Muscle of leg (tissue), 11 donors: ENCODE measurements around the gene FYN. TPM values are rescaled to one million over a fixed set of nuclear protein-coding genes. Genes with fewer than 3 reads are reported as not detected.

Source experiments
- DNase-seq: peaks from one replicate; pipeline ENCODE4 v3.0.0; 2013
- H3K27ac ChIP-seq: one replicate; pipeline ENCODE4 v1.5.1; 2013; ENCODE audit warnings: mild to moderate bottlenecking, low read length, control low read depth
- H3K27me3 ChIP-seq: one replicate; pipeline ENCODE4 v1.6.1; 2013; ENCODE audit warnings: low read length; ENCODE audit not compliant: control insufficient read depth, insufficient read depth
- H3K36me3 ChIP-seq: one replicate; pipeline ENCODE4 v1.6.1; 2013; ENCODE audit warnings: low read length; ENCODE audit not compliant: control insufficient read depth, insufficient read depth
- H3K4me1 ChIP-seq: one replicate; pipeline ENCODE4 v1.6.1; 2013; ENCODE audit warnings: low read length; ENCODE audit not compliant: control insufficient read depth, insufficient read depth
- H3K4me3 ChIP-seq: one replicate; pipeline ENCODE4 v1.5.1; 2013; ENCODE audit warnings: low read length, control low read depth
- H3K9me3 ChIP-seq: replicated peaks from 2 replicates; pipeline ENCODE4 v1.6.1; 2013; ENCODE audit warnings: low read depth, low read length; ENCODE audit not compliant: control insufficient read depth
- WGBS: methylation state at CpG from one replicate; pipeline ENCODE4 v1.1.5; 2013; ENCODE audit warnings: missing lambda C conversion rate; ENCODE audit not compliant: insufficient coverage; 5-methylcytosine and 5-hydroxymethylcytosine counted together
- polyA plus RNA-seq, 8 donors: library from polyadenylated mRNA; unstranded; fragments of 120-200 nt; gene quantifications; one replicate each; pipeline versions ENCODE4 v1.2.1 to v1.2.3, GENCODE V29; 2013; ENCODE audit warnings: inconsistent platforms in 1 of 8, low replicate concordance in 1 of 8; ENCODE audit not compliant: insufficient read length in 8 of 8, insufficient read depth in 1 of 8
- total RNA-seq: library from RNA; stranded (reverse); fragments of 120-200 nt; gene quantifications from one replicate; pipeline ENCODE4 v1.2.4, GENCODE V29; 2013

FYN gene
- total and polyA plus RNA-seq, 9 donors: 97.1 to 181 (median 152) TPM

DNA sequence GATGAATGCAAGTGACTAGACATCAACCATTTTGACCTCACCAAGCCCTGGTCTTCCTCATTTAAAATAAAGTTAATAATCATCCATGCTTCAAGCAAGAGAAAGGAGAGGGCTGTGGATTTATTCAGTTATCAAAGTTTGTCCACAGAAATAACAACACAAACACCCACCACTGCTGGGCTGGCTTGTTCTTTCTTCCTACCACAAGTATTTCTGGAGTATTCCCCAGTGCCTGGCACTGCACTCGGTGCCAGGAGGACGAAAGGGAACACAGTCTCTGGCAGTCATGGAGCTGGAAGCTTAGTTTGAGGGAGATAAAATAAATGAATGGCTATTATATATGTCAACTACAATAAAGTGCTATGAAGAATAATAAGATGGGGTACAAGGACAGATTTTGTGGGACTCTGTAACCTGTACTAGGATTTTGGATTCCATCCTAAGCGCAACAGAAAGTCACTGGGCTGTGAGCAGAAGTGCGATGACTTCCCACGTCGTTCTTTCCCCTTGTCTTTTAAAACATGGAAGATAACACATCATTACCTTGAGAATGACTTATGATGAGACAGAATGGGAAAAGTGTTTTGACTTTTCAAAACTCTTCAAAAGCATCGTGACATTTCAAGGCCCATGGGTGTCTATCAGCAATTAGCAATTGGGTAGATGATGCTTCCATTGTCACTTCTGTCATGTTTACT lies 193.1 kb downstream of the FYN start:
- Histone ChIP-seq H3K27ac (no peak overlapping the region), H3K36me3 (peaks cover 53% of the 10 kb centered on the region), H3K4me3 (no peak overlapping the region), H3K27me3 (no peaks in the 10 kb centered on the region), H3K4me1 (peaks cover 17% of the 10 kb centered on the region), H3K9me3 (no peaks in the 10 kb centered on the region)
- WGBS: 100% methylated on average over 5 of the region's 7 CpGs
- no peak for DNase-seq

DNA sequence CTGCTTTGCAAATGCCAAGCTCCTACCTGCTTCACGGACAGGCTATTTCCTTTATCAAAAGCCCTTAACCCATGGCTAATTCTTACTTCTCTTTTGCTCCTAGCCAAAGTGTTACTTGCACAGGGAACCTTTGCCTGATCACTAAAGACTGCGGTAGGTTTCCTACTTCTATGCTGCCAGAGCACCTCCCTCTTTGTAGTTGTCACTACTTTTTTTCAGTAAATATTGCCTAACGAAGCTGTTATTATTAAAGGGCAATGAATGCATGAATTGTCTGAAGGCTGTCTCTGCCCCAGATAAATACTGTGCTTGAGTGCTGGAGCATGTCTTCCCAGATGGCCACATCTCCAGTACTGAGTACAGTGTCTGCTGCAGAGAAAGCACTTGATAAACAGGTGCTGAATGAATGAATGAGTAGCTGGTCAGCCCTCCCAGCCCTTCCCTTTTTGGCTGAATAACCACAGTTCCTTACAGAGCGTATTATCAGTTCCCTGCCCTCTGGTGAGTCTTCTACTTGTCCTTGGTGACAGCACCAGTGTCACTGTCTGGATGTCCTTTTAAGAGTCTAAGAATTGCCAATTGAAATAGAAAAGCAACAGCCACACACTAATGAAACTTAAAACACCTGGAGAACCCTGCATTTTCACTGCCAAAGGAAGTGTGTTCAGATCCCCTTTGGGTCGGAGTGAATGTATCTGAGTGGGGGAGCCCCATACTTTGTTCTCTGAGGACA lies 194.0 kb downstream of the FYN start:
- no peak overlapping the region for H3K4me3 ChIP-seq
- H3K4me1 ChIP-seq: peaks cover 21% of the 10 kb centered on the region
- H3K27me3 ChIP-seq: no peaks in the 10 kb centered on the region
- 88% methylated on average over 2 of the region's 5 CpGs for WGBS
- no peak overlapping the region for H3K27ac ChIP-seq
- no peaks in the 10 kb centered on the region for H3K9me3 ChIP-seq
- no peak for DNase-seq
- H3K36me3 ChIP-seq: peaks cover 50% of the 10 kb centered on the region

DNA sequence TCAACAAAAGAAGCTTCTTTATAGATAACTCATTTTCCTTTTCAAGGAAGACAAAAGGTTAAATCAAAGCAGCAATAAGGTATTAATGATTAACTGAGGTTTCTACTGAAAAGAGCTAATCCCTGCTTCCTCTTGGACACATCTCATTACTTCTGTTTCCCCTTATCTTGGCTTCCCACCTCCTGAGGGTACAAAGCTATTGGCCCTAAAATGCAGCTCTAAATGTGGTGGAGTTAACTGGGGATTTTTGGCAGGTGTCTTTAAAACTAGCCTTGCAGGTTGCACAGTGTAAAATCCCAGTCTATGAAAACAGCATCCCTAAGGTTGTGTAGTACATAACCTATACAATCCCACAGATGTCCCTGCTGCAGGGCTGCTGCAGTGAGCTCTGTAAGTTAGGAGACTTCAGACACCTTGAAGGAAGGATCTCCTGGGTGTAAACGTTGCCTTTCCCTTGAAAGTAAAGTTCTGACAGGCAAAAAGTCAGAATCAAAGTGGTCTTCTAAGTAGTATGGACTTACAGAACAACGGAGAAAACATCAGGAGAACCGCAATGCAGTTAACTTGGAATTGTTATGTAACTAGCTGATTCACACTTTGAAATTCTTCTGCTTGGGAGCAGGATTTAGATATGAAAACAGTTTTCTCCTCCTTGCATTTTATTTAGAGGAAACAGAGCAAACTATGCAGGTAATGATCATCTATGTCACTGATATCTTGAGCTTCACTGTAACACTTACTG lies 195.8 kb downstream of the FYN start:
- H3K9me3 ChIP-seq: no peaks in the 10 kb centered on the region
- WGBS: 0% methylated on average over 1 of the region's 3 CpGs
- H3K36me3 ChIP-seq: peaks cover 58% of the 10 kb centered on the region
- no peak for DNase-seq
- no peak overlapping the region for H3K4me3 ChIP-seq
- no peaks in the 10 kb centered on the region for H3K27me3 ChIP-seq
- peaks cover 26% of the 10 kb centered on the region for H3K4me1 ChIP-seq
- no peak overlapping the region for H3K27ac ChIP-seq

DNA sequence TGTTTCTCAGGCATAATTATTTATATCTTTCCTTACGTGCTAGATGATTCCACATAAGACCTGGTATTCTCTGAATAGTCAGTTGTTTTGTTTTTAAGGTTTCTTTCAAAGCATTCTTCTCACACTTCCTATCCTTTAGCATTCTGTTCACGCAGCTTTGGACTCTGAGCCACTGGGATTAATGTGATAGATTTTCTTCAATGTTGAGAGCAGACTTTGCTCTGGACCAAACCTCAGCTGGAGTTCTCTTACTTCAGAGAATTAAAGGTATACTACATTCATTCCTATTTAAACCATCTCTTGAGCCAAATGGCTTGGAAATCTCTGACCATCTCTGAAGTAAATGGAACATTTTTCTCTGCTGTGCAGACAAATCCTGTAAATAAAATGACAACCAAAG lies 196.9 kb downstream of the FYN start:
- H3K4me1 ChIP-seq: peaks cover 21% of the 10 kb centered on the region
- DNase-seq: peak; percentile 64
- H3K27me3 ChIP-seq: no peaks in the 10 kb centered on the region
- no CpG with 5 or more reads among the region's 2 CpGs for WGBS
- H3K36me3 ChIP-seq: peaks cover 58% of the 10 kb centered on the region
- H3K4me3 ChIP-seq: no peak overlapping the region
- no peaks in the 10 kb centered on the region for H3K9me3 ChIP-seq
- H3K27ac ChIP-seq: no peak overlapping the region

DNA sequence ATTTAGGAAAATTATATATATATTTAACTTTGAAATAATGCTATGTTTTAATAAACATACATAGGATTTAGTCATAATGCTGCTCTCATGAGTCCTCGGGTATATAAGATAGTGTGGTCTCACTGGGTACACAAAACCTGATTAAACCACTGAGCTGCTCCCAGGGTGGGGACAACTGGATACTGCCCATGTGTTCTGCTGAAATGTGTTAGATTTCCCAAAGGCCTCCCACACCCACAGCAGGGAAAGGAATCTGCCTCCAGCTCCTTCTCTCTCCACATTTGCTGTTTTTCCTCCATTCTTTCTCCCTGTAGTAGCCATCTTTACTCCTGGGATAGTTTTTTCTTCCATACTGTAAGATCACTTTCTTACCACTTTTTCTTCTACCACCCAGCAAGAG lies 198.4 kb downstream of the FYN start:
- Histone ChIP-seq H3K9me3 (no peaks in the 10 kb centered on the region), H3K27me3 (no peaks in the 10 kb centered on the region), H3K36me3 (peaks cover 65% of the 10 kb centered on the region), H3K4me1 (peaks cover 21% of the 10 kb centered on the region), H3K4me3 (no peak overlapping the region), H3K27ac (peak overlapping the region; percentile 9)
- DNase-seq: no peak
- WGBS: no CpG with 5 or more reads among the region's 1 CpG

DNA sequence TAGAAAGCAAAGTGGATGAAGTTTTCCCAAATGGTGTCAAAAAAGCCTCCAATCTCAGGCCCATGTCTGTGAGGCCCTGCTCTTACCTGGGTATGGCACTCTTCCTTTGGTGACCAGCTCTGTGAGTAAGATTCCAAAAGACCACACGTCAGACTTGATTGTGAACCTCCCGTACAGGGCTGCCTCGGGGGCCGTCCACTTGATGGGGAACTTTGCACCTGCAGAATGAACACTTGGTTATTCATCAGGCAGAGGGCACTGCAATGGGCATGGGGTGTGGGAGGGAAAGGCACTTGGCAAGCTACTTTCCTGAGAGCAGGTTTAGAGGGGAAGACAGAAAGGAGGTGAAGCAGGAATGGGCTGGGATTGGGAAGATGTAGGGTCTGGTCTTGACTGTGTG lies 198.8 kb downstream of the FYN start:
- Histone ChIP-seq H3K27ac (peak overlapping the region; percentile 76), H3K36me3 (peaks cover 66% of the 10 kb centered on the region)
- 96% methylated on average over 4 of the region's 4 CpGs for WGBS

DNA sequence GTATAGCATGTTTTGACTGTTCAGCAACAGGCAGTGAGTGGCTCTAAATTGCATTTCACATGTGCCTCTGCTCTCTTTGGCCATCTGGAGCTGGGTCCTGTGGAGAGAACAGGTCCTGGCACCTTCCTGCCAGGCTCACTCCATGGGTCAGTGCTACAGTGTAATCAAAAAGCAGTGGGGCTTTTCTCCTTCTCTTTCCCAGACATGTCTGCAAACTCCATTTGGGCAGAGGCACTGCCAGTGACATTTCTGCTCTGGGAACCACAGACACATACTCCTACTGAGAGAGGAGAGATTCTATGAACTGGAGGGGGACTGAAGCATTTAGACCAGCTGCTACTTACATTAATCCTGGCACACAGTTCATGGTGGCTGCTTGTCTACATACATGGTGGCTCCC lies 199.3 kb downstream of the FYN start:
- H3K4me1 ChIP-seq: peaks cover 25% of the 10 kb centered on the region
- peak; percentile 53 for DNase-seq
- H3K27ac ChIP-seq: peak overlapping the region; percentile 76
- no peaks in the 10 kb centered on the region for H3K27me3 ChIP-seq
- no peaks in the 10 kb centered on the region for H3K9me3 ChIP-seq
- no peak overlapping the region for H3K4me3 ChIP-seq
- H3K36me3 ChIP-seq: peaks cover 64% of the 10 kb centered on the region

More for the DNA sequence above, 198.8 kb downstream of the FYN start:
- Histone ChIP-seq H3K9me3 (no peaks in the 10 kb centered on the region), H3K4me1 (peaks cover 24% of the 10 kb centered on the region), H3K27me3 (no peaks in the 10 kb centered on the region), H3K4me3 (no peak overlapping the region)
- no peak for DNase-seq

DNA sequence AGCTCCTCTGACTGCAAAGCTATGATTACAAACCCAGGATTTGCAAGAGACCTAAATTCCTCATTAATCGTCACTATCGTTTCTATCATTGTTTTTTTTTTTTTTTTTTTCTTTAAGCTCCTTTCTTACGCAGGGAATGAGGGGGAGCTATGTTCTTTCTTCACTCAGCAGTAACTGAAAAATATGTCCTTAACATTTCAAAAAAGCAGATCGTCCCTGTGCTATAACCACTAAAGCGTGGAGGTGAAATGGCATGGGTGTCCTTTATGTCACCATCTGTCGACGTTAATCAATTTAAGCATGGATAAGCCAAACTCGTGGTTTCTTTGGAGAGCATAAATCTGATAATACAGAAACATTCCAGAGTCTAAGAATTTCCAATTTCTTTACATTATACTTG lies 199.7 kb downstream of the FYN start:
- H3K36me3 ChIP-seq: peaks cover 64% of the 10 kb centered on the region
- no peak overlapping the region for H3K4me3 ChIP-seq
- DNase-seq: no peak
- WGBS: no CpG with 5 or more reads among the region's 8 CpGs
- no peaks in the 10 kb centered on the region for H3K9me3 ChIP-seq
- H3K27me3 ChIP-seq: no peaks in the 10 kb centered on the region
- H3K27ac ChIP-seq: peak overlapping the region; percentile 76
- peaks cover 28% of the 10 kb centered on the region for H3K4me1 ChIP-seq

DNA sequence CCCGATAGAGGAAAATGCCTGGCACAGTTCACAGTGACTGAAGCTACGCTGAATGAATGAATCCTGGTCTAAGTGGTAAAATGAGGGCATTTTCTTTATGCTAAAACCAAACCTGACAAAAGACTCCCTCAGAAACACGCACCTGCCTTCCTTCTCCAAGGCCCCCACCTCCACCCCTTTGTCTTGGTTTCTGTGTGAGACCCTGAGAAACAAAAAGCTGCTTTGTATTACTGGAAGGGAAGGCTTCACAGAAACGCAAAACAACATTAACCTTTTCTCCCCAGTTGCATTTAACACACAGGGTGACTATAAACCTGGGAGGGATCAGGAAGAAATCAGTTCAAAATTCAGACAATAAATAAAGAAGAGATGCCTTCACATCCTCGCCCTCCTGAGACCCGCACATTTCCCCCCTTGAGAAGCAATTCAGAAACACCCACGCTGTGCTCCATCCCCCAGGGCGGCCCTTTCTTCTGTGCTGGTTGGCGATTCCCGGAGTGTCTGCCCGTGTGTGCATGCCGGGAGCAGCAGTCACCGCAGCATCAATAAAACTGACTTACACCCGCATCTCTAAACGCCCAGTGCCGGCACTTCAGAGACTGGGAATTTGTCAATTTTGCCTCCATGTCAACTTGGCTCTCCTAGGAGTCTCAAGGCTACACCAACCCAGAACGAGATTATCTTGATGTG lies 200.3 kb downstream of the FYN start:
- peaks cover 63% of the 10 kb centered on the region for H3K36me3 ChIP-seq
- peaks cover 32% of the 10 kb centered on the region for H3K4me1 ChIP-seq
- WGBS: 43% methylated on average over 13 of the region's 17 CpGs
- peak overlapping the region; percentile 7 for H3K27ac ChIP-seq
- H3K27me3 ChIP-seq: no peaks in the 10 kb centered on the region
- no peaks in the 10 kb centered on the region for H3K9me3 ChIP-seq
- no peak overlapping the region for H3K4me3 ChIP-seq
- DNase-seq: no peak

DNA sequence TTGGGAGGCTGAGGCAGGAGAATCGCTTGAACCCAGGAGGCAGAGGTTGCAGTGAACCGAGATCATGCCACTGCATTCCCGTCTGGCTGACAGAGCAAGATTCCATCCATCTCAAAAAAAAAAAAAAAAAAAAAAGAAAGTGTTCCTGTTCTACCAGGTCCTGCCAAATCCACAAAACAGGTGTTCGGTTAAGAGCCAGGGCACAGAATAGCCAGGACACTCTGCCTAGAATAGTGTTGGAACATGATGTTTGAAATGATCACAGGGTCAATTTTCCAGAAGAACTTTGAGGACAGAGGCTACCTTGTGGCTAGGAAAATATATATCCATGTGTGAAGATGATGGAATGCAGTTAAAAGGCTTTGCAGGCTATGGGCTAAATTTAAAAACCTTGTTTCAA lies 203.9 kb downstream of the FYN start:
- H3K36me3 ChIP-seq: peaks cover 62% of the 10 kb centered on the region
- no CpG with 5 or more reads among the region's 4 CpGs for WGBS
- peak; percentile 82 for DNase-seq
- H3K4me3 ChIP-seq: no peak overlapping the region
- no peaks in the 10 kb centered on the region for H3K9me3 ChIP-seq
- no peak overlapping the region for H3K27ac ChIP-seq
- H3K4me1 ChIP-seq: peaks cover 45% of the 10 kb centered on the region
- no peaks in the 10 kb centered on the region for H3K27me3 ChIP-seq
